ENCODE measurements around the gene HAPLN2.
"Not testable (repeated sequence)": the region's sequence is repeated elsewhere in the genome, so short reads cannot be mapped to it uniquely, and the experiment has no call there.

The HAPLN2 gene

DNA sequence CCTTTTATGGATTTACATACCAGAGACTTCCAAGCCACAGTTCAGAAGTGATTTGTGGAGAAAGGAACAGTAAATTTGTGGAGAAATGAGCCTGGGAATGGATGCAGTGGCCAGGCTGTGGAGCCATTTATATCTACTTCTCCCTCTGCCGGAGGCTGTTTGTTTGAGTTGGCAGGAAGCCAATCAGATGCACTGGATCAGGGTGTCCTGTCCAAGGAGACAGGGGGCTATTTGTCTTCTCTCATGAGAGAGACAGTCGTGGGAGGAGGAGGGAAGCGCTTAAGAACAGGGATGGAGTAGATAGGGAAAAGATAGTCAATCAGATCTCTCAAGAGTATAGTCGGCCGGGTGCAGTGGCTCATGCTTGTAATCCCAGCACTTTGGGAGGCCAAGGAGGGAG, 2.8 kb upstream of the HAPLN2 start:
- no peak for DNase-seq (ENCODE audit: low read depth in 1 of 2, low spot score in 1 of 2)

DNA sequence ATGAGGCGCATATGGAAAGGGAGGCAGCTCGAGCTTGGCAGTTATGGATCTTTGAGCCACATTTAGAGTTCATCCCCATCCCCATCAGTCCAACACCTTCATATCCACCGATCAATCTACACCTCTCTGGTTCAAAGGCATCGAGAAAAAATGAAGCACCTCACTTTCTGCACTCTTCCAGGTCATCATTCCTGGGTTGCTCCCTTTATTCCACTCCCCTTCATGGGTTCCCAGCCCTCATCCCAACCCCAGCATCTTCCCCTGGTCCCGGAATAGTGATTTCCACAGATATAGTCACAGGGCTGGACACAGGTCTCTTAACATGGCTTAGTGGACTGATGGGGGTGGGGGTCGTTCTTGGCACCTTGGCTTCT, 354 bp downstream of the HAPLN2 start:
- no peak for DNase-seq (ENCODE audit: low read depth in 1 of 2, low spot score in 1 of 2)

DNA sequence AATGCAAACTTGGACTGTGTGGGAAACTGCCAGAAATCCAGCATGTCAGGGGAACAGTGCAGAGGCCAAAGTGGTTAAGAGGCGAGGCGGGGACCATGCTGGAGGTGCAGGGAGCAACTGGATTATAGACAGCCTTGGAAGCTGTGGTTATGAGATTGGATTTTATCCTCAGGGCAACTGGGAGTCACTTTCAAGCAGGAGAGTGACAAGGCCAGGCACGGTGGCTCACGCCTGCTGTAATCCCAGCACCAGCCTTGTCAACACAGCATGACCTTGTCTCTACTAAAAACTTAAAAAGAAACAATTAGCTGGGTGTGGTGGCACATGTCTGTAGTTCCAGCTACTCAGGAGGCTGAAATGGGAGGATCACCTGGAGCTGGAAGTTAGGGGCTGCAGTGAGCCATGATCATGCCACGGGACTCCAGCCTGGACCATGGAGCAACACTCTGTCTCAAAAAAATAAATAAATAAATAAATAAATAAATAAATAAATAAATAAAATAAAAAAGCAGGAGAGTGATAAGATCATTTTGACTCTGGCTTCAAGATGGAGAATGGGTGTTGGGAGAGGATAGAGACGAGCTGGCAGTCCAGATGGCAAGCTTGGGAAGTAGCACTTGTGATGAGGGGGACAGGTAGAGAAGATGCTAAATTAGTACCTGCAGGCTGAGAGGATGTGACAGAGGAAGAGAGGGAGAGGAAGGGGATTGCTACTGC, 3.5 kb downstream of the HAPLN2 start:
- no peak for DNase-seq (ENCODE audit: low read depth in 1 of 2, low spot score in 1 of 2)

DNA sequence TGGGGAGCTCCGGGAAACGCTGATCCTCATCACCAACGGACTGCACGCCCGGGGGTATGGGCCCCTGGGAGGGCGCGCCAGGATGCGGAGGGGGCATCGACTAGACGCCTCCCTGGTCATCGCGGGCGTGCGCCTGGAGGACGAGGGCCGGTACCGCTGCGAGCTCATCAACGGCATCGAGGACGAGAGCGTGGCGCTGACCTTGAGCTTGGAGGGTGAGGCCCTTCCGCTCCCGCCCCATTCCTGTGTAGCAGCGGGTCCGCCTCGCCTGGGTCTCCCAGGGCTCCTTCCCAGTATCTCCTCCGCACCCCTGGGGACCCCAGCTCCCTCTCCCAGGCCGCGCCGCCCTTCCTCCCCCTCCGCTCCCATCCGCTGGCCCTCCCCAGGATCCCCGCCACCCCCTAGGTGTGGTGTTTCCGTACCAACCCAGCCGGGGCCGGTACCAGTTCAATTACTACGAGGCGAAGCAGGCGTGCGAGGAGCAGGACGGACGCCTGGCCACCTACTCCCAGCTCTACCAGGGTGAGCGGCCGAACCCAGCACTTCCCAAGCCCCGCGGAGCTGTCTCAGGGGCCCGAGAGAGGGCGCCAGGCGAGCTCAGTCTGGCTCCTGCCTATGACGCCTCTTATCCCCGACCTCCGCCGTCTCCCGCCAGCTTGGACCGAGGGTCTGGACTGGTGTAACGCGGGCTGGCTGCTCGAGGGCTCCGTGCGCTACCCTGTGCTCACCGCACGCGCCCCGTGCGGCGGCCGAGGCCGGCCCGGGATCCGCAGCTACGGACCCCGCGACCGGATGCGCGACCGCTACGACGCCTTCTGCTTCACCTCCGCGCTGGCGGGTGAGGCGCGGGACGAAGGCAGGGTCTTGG, 5.0 kb downstream of the HAPLN2 start:
- DNase-seq (ENCODE audit: low read depth in 1 of 2, low spot score in 1 of 2), result no peak

DNA sequence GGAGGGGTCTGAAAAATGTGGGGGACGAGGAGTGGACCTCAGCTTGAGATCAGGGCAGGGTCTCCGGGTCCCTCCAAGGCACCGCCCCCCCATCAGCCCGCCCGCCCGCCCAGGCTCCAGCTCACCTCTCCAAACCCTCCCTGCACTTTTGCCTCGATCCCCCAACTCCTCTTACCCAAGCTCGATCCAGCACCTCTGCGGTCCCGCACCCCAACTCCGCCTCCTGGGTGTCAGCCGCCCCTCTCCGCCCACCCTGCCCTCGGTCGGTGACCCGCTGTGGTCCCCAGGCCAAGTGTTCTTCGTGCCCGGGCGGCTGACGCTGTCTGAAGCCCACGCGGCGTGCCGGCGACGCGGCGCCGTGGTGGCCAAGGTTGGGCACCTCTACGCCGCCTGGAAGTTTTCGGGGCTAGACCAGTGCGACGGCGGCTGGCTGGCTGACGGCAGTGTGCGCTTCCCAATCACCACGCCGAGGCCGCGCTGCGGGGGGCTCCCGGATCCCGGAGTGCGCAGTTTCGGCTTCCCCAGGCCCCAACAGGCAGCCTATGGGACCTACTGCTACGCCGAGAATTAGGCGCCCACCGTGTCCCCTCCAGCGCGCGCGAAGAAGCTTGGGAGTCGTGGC, 5.7 kb downstream of the HAPLN2 start:
- DNase-seq (ENCODE audit: low read depth in 1 of 2, low spot score in 1 of 2), result no peak

DNA sequence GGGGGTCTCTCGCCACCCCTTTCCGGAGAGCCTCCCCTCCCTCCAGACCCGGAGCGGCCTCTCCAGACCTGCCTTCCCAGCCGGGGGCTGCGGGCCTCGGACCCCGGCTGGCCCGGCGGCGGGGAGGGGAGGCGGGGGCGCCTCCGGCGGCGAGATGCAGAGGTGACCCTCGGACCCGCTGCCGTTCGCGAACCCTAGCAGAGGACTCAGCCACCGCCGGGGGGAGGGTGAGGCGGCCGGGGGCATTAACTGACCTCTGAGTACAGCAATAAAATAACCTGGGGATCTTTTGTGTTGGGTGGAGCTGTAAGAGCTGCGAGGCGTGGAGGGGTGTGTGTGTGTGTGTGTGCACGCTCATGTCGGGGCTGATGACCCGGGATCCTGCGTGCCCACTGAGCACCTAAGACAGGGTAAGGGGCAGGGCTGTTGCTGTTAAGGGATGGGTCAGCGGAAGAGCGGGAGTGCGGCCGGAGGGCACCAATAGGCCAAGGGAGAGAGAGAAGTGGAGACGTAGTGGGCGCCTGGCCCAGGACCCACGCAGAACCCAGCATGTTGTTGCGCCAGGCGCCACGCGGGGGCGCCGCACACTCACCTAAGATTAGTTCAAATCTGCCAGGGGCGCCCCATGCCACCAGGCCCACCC, 6.3 kb downstream of the HAPLN2 start:
- peak; percentile 45 to 46 for DNase-seq (ENCODE audit: low read depth in 1 of 2, low spot score in 1 of 2)

DNA sequence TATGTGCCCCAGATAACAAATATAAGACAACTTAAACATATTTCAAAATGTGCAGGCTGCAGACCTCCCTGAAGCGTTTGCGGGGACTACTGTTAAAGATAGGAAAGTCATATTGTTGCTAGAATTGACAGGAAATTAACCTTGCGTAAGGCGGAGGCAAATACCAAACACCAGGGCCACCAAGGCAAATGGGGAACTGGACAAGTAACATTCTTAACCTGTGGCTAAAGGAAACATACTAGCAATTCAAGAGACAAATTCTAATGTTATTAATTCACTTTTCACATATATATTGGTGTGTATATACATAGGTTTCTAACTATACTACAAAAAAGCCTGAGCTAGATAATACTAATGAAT, 6.8 kb downstream of the HAPLN2 start:
- DNase-seq (ENCODE audit: low read depth in 1 of 2, low spot score in 1 of 2), result no peak

DNA sequence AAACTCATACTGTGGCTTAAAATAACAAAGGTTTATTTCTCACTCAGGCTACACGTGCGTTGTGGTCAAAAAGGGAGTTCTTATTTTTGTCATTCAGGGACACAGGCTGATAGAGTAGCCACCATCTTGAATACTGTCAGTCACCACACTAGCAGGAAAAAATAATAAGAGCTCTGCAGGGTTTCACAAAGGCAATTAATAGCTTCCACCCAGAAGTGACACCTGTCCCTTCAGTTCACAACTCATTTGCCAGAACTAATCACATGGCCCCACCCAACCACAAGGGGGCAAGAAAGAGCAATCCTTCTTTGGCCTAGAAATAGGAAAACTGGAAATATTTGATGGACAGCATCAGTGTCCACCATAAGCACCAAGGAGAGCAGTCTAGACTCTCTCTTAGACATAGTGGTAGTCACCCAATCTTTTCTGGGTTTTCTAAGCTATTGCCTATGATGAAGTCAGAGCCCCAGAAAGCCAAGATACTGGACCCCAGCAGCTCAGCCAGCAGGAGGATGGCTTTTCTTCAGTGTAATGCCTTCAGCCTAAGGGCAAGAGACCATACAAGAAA, 8.2 kb downstream of the HAPLN2 start:
- DNase-seq (ENCODE audit: low read depth in 1 of 2, low spot score in 1 of 2), result no peak

DNA sequence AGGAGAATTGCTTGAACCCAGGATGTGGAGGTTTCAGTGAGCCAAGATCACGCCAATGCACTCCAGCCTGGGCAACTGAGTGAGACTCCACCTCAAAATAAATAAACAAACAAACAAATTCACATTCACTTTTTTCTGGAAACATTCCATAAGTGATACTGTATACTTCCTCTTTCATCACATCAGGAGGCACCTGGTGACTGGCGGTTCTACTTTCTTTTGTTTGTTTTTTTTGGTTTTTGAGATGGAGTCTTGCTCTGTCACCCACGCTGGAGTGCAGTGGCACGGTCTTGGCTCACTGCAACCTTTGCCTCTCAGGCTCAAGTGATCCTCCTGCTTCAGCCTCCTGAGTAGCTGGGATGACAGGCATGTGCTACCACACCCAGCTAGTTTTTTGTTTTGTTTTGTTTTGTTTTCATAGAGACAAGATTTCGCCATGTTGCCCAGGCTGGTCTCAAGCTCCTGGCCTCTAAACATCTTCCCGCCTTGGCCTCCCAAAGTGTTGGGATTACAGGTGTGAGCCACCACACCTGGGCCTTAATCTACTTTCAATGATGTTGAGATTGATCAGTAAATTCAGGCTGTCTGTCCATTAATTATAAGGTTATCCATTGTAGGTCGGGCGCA, 10.7 kb downstream of the HAPLN2 start:
- DNase-seq (ENCODE audit: low read depth in 1 of 2, low spot score in 1 of 2), result no peak

DNA sequence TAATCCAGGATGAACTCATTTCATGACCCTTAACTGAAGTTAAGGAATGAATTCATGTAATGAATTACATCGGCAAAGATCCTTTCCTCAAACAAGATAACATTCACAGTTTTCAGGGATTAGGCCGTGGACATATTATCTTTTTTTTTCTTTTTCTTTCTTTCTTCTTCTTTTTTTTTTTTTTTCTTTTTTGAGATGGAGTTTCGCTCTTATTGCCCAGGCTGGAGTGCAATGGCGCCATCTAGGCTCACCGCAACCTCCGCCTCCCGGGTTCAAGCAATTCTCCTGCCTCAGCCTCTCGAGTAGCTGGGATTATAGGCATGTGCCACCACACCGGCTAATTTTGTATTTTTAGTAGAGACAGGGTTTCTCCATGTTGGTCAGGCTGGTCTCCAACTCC, 11.9 kb downstream of the HAPLN2 start:
- not testable (repeated sequence) for DNase-seq (ENCODE audit: low read depth in 1 of 2, low spot score in 1 of 2)

DNA sequence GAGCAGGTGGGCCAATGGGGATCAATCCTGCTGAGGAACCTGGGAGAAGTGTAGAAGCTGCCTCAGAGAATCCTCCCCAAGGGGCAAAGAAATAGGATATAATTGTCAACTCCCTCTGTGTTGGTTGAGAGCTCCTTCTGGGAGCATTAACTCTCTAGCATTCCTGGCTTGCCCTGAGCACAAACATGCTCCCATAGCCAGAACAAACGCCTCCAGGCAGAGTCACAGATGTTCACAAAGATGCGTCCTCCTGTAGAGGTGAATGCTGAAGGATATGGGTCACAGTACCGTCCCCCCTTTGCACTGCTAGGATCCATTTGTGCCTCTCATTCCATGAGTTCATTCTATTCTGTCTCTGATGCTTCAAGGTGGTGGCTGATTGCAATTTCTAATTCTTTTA, 13.1 kb downstream of the HAPLN2 start:
- no peak for DNase-seq (ENCODE audit: low read depth in 1 of 2, low spot score in 1 of 2)

DNA sequence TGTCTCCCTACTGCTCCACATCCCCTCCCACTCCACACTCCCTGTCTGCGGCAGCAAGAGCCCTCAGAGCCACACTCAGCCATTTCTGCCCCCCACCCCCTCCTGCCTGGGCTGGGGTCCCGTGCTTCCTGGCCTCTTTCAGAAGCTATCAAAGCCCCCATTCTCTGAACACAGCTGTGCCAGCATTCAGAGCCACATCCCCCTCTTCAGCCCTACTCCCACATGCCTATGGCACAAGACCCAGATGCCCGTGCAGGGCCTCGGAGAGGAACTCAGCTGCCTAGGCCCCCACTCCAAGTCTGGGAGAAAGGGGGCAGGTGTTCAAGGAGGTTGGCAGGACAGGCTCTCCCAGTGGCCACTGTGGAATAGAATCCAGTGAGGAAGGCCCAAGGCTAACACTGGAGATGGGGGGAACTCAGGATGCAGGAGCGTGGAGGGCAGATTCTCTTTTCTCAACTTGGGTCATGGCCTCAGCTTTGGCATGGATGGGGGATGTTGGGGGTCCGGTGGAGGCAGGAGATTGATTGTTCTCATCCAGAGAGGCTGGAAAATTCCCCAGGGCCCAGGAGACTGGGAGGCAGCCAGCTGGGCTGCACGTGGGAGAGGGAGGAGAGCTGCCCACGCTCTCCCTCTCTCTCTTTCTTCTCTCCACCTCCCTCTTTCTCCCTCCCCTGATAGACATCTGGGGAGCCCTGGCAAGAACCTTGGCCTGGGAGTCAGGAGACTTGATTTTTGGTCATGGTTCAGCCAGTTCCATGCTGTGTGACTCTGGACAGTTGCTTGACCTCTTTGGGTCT, 19.2 kb downstream of the HAPLN2 start:
- no peak for DNase-seq (ENCODE audit: low read depth in 1 of 2, low spot score in 1 of 2)

DNA sequence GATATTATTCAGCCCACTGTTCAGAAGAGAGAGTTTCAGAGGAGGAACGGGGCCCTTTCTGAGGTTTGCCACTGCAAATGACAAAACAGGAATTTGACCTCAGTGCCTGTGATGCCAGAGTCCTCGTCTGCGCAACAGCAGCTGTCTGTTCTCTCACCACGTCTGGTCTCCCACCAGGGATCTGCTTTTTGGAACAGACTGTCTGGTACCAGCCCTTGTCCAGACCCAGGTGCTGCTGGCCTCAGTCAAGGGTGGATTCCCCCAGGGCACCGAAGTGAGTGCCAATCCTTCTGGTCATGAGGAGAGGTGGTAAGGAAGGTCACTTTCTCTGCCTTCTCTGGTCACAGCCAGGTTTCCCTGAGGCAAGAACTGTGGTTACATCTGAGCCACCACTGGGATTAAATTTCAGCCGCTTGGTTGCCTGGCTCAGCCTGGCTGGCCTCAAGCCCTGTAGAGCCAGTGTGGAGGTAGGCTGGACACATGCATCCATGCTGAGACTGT, 20.4 kb downstream of the HAPLN2 start:
- no peak for DNase-seq (ENCODE audit: low read depth in 1 of 2, low spot score in 1 of 2)

DNA sequence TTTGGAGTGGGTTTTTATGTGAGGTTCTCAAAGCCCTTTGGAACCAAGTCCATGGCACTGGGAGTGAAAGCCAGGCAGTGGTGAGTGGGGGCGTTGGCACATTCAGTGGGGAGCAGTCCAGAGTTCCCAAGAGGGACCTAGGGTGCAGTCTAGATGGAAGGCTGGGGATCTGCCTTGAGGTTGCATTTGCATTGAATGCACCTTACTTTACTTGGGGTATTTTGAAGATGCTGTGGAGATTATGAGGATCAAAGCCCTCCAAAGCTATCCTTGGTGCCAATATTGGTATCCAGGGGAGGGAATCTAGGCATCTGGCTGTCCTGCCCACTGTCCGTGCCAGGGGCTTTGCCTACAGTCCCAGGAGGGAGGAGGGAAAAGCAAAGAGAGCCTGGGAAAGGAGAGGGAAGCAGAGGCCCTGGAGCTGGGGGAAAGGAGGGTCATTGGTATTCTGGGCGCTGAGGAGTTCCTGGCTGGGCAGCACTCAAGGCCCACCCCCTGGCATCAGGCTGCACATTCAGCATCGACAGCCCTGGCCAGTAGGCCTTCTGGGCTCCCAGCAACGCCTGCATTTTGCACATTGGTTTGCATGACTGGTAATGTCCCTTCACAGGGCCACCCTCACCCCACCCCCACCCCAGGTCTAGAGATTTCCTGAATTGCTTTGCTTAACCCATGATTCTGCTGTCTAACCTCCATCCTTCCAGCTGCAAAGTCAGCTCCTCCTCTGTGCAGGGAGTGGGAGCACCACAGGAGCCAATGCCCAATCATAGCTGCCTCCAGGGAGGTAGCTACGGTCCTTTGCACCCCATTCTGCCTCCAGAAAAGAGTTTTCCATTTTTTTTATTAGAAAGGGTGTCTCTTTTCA, 21.9 kb downstream of the HAPLN2 start:
- DNase-seq (ENCODE audit: low read depth in 1 of 2, low spot score in 1 of 2), result no peak

DNA sequence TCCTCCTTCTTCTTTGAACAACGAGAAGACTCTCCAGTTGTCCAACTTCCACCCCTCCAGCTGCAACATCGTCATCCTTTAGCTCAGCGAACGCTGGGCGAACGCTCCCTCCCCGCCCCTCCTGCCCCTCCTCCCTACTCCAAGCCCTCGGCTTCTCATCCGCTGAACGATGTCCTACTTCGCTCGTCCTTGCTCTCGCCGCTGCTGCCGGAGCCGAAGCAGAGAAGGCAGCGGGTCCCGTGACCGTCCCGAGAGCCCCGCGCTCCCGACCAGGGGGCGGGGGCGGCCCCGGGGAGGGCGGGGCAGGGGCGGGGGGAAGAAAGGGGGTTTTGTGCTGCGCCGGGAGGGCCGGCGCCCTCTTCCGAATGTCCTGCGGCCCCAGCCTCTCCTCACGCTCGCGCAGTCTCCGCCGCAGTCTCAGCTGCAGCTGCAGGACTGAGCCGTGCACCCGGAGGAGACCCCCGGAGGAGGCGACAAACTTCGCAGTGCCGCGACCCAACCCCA, 22.6 kb downstream of the HAPLN2 start, which contains the start of gene BCAN:
TSS of gene BCAN (plus strand) at position 357 of the 504 bp plus-strand sequence. CDS start 3,938 bp downstream, outside the sequence.
- no peak for DNase-seq (ENCODE audit: low read depth in 1 of 2, low spot score in 1 of 2)

DNA sequence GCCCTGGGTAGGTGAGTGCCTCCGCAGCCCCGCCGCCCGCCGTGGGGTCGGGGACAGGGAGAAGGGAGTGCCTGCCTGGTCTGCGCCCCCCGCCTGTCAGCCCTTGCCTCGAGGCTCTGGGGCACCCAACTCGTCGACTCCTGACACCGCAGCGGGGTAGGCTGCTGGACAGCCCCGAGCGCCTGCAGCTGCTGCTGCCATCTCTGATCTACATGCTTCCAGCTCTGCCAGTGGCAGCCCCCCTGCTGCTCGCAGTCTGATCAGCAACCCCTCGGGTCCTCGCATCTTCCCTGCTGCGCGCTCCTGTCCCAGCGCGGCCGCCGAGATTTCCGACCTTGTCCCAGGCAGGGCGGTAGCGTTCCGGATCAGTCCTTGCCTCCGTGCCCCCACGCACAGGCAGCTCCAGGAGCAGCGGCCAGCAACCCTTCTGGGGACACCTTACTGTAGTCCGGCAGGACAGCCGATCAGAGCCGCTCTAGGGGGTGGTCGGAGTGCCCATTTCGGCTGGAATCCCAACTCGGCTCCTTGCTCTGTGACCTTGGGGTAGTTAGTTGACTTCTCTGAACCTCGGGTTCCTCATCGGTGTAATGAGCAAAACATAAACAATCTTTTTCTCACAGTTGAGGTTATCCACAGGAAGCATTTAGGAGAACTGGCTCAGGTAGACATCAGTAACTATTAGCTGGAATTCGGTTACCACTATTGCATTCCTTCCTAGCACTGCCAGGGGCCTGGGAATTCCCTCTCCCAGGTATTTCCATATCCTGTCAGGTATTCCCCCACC, 23.2 kb downstream of the HAPLN2 start:
- DNase-seq (ENCODE audit: low read depth in 1 of 2, low spot score in 1 of 2), result no peak

DNA sequence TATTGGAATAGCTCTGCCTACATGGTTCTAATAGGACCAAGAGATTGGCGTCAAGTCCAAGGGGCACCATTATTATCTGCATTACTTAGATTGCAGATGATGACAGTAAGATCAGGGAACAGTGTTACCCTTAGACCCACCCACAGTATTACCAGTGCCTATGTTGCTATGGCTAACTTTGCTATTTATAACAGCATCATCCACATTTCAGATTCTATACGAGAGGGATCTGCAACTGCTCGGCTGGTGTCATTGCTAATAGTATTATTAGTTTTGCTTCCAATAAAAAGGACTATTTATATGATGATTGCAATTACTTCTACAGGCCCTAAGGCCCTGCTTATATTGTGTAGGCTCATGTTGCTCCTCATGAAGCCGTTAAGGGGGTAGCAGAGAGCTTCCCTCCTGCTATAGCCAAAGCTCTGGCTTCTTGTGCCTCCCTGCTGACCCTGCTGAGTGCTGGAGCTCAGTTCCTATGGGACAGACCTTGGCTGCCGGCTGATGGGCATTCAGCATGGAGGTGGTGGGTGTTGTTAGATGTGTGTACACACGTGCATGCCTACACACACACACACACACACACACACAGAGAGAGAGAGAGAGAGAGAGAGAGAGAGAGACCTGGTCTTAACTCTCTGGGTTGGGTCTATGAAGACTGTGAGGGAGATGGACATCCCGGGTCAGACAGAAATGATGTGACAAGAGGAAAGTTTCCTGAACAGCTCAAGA, 24.0 kb downstream of the HAPLN2 start:
- no peak for DNase-seq (ENCODE audit: low read depth in 1 of 2, low spot score in 1 of 2)

Data from activated T-helper 1 cell treated with anti-CD3 and anti-CD28 coated beads, Interleukin-2, amount 50 U/mL, for 16 hours (primary cell).